HG03108 (cell line): ENCODE results near the gene KLHL10.
"Not testable (repeated sequence)": the region's sequence is repeated elsewhere in the genome, so short reads cannot be mapped to it uniquely, and the experiment has no call there.

Experiments used
- ATAC-seq: cut with Tn5 transposase; IDR thresholded peaks from one replicate; pipeline ENCODE4 v1.9.1; 2021; ENCODE audit warnings: moderate library complexity; ENCODE audit not compliant: unreplicated experiment

KLHL10 gene

DNA sequence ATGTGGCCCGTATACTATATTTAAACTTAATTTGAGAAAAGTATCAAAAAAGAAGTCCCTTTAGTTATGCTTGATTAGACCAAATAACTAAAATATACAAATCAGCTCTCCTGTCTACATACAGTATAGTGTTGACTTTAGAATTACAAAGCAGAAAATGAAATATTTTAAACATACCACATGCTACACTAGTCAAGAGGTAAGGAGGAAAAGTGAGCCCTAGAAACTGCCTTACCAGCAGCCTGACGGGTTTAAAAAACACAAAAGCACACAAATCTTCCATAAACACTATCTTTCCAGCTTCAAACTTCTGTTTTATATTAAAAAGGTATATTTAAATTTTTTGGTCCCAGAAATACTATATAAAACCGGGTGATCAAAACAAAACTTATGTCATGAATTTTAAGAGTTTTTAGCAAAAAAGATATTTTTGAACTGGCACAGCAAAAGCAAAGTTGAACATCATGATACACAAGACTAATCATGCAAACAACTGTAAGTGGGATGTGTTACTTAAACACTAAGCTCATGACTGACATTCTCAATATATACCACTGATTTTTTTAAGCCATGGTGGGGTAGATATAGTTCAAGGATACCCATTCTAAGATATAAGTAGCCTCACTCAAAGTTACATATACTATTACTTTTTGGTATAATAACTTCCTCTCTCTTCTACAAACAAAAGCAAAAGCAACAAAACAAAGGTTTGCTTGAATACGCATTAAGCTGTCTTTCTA, 11.8 kb downstream of the KLHL10 start:
- no peak for ATAC-seq

DNA sequence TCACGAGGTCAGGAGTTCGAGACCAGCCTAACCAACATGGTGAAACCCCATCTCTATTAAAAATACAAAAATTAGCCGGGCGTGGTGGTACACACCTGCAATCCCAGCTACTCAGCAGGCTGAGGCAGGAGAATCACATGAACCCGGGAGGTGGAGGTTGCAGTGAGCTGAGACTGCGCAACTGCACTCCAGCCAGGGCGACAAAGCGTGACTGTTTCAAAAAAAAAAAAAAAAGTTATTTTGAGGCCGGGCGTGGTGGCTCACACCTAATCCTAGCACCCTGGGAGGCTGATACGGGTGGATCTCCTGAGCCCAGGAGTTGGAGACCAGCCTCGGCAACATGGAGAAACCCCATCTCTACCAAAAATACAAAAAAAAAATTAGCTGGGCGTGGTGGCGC, 13.8 kb downstream of the KLHL10 start:
- ATAC-seq, result not testable (repeated sequence)

DNA sequence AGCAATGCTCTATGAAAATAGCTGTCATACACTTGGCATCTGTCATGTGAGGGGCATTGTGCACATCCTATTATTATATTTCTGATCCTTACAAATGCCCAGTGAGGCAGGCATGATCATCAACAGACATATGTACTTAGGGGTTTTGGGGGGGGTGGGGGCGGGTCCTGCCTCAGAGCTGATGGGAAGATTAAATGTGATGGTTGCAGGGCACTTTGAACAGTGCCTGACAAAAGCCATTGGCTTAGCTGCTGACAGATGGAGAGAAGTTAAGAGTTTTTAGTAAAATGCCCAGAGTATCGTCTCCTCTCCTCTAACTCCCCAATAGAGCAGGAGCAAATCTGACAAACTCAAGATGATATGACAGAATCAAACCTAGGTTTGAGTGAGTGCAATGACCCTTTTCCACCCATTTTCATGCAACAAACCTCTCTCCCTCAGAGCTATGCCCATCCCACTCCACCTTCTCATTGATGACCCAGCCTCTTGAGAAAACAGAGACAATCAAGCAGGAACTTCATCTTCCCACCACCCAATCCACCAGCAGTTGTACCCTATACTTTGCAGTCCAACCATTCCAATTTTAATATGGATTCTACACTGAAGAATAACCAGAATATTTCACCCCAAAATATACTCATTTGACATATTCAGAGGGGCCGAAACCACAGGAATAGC, 22.8 kb downstream of the KLHL10 start:
- no peak for ATAC-seq

DNA sequence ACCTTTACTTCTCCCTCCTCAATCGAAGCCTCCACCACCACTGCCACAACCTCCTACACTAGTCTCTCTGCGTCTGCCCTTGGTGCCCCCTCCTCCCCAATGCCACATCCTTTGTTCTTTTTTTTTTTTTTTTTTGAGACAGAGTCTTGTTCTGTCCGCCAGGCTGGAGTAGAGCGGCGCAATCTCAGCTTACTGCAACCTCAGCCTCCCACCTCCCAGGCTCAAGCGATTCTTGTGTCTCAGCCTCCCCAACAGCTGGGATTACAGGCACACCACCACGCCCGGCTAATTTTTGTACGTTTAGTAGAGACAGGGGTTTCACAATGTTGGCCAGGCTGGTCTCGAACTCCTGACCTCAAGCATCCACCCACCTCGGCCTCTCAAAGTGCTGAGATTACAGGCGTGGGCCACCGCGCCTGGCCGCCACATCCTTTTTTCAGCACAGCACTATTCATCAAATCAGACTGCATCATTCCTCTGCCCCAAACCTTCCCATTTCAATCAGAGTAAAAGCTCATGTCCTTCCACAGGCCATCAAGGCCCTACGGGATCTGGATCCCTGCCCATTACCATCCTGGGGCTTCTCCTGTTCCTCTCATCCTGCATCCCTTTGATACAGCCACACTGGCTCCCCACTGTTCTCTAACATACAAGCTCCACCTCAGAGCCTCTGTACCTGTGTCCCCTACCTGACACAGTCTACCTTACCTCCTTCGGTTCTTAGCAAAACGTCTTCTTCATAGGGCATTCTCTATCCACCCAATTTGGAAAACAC, 25.6 kb downstream of the KLHL10 start:
- ATAC-seq, result no peak

DNA sequence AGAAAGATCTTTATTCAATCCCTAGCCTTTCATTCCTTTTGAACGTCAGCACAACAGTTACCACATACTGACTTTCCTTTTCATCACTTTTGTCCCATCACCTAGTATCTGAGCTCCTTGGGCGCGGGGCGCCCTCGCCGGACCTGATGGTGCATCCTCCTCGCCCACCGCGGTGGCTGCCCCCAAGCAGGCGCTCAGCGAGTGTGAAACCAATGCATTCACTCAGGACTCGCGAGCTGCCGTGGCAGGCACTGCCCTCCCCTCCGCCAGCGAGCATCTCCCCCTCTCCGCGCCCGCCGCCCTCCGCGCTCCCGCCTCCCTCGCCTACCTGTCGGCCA, 26.8 kb downstream of the KLHL10 start:
- peak; percentile 11 for ATAC-seq

DNA sequence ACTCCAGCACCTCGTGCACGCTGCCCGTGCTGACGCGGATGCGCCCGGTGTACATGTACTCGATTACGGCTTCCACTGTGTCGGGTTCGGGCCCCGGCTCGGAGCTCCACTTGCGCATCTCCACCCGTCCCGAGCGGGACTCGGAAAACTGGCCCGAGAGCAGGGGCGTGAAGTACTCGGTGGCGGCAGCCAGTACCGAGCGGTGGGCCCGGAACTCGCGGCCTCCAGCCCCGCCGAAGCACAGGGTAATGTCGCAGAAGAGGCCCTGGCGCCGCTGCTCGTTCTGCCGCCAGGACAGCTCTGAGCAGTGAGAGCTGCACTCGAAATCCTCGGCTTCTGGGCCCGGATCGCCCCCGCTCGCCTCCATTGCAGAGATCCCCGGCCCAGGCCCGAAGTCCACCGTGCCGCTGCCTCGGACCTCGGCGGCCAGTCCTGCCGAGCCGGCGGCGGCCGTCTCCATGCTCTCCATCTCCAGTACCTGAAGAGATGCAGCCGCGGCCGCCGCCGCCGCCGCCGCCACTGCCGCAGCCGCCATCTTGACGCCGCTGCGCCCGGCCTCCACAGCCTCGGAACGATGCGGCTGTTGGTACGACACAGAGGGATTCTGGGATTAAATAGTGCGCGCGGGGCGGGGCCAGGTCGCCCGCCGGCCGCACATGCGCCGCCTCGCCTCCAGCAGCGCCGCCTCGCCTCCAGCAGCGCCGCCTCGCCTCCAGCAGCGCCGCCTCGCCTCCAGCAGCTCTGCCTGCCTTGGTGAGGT, 27.4 kb downstream of the KLHL10 start, which contains the start of gene KLHL11:
Gene KLHL11, minus strand, starts transcription at position 588 of the 760 bp plus-strand sequence. Its CDS starts 53 bp downstream, at position 535.
- ATAC-seq, result peak; percentile 91

DNA sequence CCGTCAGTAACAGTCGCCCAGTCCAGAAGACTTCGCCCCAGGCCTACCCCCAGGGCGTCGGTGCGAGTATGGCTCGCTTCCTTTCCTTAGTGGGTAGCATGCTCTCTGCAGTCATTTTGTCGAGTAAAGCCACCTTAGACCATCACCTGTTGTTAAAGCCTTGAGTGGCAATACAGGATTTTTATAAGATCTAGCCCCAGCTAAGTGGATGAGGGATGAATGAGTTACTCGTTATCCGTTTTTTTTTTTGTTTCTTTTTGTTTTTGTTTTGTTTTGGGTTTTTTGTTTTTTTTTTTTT, 27.9 kb downstream of the KLHL10 start:
- no peak for ATAC-seq

DNA sequence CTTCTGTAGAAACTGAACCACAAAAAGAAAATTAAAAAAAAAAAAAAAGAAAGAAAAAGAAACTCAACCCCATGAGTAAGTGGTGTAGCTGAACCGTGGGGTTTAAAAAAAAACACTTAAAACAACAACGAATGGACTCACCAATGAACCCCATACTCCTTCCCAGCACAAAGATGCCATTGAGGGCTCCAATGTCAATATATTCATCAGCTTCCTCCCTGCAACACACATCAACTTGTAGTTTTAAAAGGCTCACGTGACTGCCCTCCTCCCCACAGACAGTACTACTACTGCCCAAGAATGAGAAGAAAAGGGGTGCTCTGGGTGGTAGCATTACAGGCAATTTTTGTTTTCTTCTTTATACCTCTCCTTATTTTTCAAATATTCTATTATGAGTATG, 30.9 kb downstream of the KLHL10 start:
- no peak for ATAC-seq

DNA sequence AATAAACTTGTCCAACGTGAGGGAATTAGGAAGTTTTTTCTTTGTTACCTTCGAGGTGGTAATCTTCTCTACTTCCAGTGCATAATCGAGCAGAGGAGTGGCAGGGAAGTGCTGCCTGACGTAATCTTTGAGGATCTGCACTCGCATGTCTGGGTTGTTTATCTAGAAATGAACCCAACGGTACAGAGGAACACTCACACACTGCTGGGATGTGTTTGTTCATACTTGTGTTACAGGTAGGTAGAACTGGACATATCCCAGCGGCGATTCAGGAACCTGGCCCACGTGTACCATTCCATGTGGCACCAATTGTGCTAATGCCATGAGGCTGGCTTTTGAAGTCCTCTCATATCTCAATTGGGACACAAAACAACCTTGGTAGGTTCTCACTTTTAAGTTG, 31.8 kb downstream of the KLHL10 start:
- ATAC-seq, result no peak

DNA sequence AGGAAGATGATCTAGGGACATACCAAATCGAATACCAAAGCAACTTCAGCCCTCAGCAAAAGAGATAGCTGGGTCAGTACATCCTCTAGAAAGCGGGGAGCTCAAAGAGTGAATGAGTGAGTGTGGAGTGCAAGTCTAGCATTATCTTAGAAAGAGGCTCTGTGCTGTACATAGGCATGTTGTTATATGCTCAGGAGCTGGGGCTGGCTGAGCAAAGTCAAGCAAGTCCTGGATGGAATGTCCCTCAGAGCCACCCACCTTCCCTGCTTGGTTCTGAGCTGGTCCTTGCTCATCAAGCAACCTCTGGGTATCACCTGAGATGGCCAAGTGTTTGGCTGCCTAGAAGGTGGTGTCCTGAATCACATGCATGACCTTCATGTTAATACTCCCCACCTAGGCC, 32.5 kb downstream of the KLHL10 start:
- ATAC-seq, result no peak

DNA sequence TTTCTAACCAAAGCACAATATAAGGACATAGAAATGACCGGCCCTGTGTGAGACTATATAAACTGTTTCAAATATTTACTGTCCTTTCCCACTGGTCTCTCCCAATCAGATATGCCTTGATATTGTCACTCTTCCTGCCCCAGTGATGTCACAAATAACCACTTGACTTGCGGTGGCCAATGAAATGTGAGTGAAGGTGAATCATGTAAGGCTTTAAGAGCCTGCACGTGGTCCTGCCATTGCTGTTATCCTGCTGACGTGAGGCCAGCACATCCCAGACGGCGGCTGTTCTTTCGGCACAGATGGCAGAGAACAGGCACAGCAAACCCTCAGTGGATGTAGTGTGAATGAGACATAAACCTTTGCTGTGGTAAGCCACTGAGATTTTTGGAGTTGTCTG, 33.0 kb downstream of the KLHL10 start:
- no peak for ATAC-seq

DNA sequence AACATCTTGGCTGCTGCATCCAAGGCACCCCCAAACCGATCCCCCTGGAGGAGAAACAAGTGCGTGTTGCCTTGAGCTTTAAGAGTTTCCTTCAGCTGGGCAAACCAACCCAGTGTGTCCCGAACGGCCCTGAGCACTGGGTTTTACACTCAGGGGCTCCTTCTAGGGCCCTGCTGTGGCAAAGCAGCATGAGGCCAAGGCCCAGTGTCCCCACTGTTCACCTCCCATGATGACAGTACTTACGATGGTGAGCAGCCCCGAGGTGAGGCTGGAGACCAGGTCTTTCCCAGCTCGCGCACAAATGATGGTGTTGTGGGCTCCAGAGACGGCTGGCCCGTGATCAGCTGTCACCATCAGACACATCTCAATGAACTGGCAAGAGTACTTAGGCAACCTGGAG, 34.2 kb downstream of the KLHL10 start:
- no peak for ATAC-seq

DNA sequence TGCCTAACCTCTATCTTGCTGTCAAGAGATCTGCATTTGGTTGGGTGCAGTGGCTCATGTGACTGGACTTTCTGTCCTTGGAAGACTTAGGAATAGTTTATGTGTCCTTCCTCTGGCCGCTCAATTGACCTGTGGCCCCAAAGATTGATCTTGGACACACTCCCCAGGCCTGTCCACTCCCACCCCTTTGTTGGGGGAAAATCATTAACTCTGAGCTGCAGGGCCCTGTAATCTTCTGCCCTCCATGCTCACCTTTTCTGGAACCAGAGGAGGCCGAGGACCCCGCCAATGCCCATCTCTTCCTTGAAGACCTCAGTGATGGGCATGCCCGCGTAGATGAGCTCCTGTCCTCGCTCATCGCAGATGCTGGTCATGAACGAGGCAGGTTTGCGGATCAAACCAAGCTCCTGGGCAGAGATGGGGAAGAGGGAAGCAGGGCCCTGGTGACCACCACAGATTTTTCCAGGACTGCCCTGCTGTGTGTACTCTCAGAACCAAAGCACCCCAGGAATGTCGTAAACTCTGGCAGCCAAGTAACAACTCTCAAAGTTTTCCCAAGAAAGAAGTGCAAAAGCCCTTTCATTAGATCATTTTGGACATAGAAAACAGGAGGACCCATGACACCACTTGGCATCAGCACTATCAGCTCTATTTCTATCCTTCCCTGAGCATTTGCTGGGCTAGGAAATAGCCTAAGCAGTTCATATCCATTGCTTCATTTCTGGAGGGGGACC, 36.1 kb downstream of the KLHL10 start:
- ATAC-seq, result no peak

DNA sequence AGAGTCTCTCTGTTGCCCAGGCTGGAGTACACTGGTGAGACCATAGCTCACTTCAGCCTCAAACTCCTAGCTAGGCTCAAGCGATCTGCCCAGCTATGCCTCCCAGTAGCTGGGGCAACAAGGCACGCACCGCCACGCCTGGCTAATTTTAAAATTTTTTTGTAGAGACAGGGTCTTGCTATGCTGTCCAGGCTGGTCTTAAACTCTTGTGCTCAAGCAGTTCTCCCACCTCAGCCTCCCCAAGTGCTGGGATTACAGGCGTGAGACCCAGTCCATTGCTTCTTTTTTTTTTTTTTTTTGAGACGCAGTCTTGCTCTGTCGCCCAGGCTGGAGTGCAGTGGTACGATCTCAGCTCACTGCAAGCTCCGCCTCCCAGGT, 36.7 kb downstream of the KLHL10 start:
- not testable (repeated sequence) for ATAC-seq

DNA sequence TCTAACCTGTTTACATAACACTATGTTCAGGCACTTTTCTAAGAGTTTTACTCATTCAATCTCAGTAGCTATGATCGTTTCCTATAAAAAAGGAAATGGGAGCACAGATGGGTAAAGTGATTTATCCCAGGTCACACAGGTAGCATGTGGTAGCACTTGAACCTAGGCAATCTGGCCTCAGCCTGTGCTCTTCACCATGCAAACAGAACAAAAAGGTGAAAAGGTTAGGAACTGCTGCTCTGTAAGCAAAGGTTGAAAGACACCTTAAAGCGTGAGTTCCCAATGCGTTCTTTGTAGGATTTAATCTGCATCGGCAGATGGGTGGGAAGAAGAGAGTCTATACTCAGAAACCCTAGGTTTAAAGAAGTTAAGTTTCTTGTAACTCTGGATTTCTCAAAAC, 42.5 kb downstream of the KLHL10 start:
- no peak for ATAC-seq

DNA sequence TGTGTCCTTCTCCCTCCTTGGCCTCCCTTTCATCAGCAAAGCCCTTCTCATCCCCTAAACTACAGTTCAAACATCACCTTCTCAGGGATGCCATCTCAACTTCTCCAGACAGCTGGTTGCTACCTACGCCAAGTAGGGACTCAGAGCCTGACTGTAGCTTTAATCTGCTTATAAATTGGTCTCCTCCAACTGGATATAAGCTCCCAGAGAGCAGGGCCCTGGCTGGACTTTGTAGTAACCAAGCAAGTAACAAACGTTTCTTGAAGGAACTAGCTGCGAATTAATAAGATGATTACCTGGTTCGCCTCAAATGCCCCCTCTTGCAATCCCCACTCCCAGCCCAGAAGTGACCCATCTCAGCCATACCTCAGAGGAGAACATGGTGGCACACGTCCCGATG, 45.1 kb downstream of the KLHL10 start:
- no peak for ATAC-seq

DNA sequence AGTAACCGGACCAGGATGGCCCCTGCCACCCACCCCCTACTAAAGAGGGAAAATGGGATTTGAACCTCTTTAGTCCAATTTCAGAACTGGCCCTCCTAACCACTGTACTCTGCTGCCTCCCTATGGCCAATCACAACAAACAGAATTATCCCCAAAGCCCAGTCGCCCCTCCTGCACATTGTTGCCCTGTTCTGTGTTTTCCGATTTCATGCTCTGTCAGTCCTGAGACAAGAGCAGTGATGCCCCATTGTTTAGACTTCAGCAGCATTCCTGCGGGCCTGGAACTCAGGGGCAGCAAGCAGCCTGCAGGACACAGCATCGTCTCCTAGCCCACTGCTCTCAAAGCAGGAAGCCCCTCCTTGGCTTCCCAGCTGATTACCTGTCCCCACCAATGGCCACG, 48.1 kb downstream of the KLHL10 start:
- no peak for ATAC-seq

DNA sequence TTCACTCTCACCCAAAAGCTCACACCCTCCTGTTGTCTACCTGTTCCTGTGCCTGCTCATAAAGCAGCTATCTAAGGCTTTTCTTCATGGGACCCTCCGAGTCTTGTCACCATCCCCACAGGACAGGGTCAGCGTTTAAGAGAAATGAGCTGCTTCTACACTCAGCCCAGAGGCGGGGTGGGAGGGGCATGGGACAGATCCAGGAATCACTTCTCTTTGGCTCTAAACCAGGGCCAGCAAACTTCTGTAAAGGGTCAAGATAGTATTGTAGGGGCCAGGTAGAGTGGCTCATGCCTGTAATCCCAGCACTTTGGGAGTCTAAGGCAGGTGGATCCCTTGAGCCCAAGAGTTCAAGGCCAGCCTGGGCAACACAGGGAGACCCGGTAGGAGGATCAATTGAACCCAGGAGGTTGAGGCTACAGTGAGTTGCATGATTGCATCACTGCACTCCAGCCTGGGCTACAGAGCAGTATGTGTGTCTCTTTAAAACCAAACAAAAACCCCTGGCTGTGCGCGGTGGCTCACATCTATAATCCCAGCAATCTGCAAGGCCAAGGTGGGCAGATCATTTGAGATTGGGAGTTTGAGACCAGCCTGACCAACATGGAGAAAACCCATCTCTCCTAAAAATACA, 50.8 kb downstream of the KLHL10 start:
- ATAC-seq, result no peak

DNA sequence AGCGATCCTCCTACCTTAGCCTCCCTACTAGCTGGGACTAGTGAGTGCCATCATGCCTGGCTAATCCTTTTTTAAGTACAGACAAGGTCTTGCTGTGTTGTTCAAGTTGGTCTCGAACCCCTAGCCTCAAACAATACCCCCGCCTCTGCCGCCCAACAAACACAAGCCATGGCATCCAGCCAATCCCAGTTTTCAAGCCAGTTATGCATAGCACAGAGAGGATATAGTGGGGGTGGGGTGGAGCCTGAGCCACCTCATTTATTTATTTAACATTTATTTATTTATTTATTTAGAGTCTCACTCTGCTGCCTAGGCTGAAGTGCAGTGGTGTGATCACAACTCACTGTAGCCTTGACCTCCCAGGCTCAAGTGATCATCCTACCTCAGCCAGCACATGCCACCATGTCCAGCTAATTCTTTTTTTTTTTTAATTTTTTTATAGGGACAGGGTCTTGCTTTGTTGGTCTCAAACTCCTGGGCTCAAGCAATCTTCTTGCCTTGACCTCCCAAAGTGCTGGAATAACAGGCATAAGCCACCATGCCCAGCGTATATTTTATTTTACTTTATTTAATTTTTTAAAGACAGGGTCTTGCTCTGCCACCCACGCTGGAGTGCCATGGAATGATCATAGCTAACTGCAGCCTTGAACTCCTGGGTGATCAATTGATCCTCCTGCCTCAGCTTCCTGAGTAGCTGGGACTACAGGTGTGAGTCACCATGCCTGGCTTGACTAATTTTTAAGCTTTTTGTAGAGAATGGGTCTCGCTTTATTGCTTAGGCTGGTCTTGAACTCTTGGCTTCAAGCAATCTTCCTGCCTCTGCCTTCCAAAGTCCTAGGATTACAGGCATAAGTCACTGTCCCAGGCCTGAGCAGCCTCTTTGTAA, 53.8 kb downstream of the KLHL10 start:
- ATAC-seq, result no peak
